HepG2 (cell line): ENCODE measurements around the gene CCM2L. TPM values are rescaled to one million over a fixed set of nuclear protein-coding genes. Genes with fewer than 3 reads are reported as not detected.

Experiments
- GFI1 ChIP-seq: sonication (generic); formaldehyde crosslinking; IDR thresholded peaks from 2 replicates; pipeline ENCODE4 v1.5.0; 2020; ENCODE audit warnings: missing genetic modification reagents, mild to moderate bottlenecking, borderline replicate concordance
- HOXA9 ChIP-seq: sonication (generic); formaldehyde crosslinking; IDR thresholded peaks from 2 replicates; pipeline ENCODE4 v1.8.1; 2022; ENCODE audit warnings: missing genetic modification reagents, mild to moderate bottlenecking, moderate library complexity, borderline replicate concordance
- MIER2 ChIP-seq: IDR thresholded peaks from 2 replicates; pipeline ENCODE4 v1.6.1; 2016; ENCODE audit warnings: missing biosample characterization, missing genetic modification reagents
- SP4 ChIP-seq: sonication (generic); formaldehyde crosslinking; IDR thresholded peaks from 2 replicates; pipeline ENCODE4 v1.8.1; 2023; ENCODE audit warnings: mild to moderate bottlenecking, missing genetic modification reagents
- SPEN ChIP-seq: sonication (generic); formaldehyde crosslinking; IDR thresholded peaks from 2 replicates; pipeline ENCODE4 v1.5.1; 2020; ENCODE audit warnings: low read depth, mild to moderate bottlenecking, missing genetic modification reagents
- ZFY ChIP-seq: sonication (generic); formaldehyde crosslinking; IDR thresholded peaks from 2 replicates; pipeline ENCODE4 v1.4.0; 2020; ENCODE audit warnings: missing genetic modification reagents
- ZNF160 ChIP-seq: sonication (generic); formaldehyde crosslinking; IDR thresholded peaks from 2 replicates; pipeline ENCODE4 v1.8.0; 2022; ENCODE audit warnings: mild to moderate bottlenecking, inconsistent platforms, missing genetic modification reagents
- ZNF180 ChIP-seq: sonication (generic); formaldehyde crosslinking; IDR thresholded peaks from 2 replicates; pipeline ENCODE4 v1.4.0; 2020; ENCODE audit warnings: low read depth, missing genetic modification reagents, borderline replicate concordance
- ZNF282 ChIP-seq: fragments of 450-650 bp; IDR thresholded peaks from 2 replicates; pipeline ENCODE4 v1.6.1; 2018; ENCODE audit not compliant: partially characterized antibody
- ZNF331 ChIP-seq: sonication (generic); formaldehyde crosslinking; IDR thresholded peaks from 2 replicates; pipeline ENCODE4 v1.4.0; 2020; ENCODE audit warnings: missing genetic modification reagents
- ZNF335 ChIP-seq: sonication (generic); formaldehyde crosslinking; IDR thresholded peaks from 2 replicates; pipeline ENCODE4 v1.4.0; 2020; ENCODE audit warnings: missing genetic modification reagents
- ZNF501 ChIP-seq: sonication (generic); formaldehyde crosslinking; IDR thresholded peaks from 2 replicates; pipeline ENCODE4 v1.5.1; 2020; ENCODE audit warnings: mild to moderate bottlenecking, moderate library complexity, missing genetic modification reagents
- ZNF703 ChIP-seq: sonication (generic); formaldehyde crosslinking; IDR thresholded peaks from 2 replicates; pipeline ENCODE4 v1.5.1; 2020; ENCODE audit warnings: missing genetic modification reagents, mild to moderate bottlenecking, moderate library complexity, borderline replicate concordance
- ZNF768 ChIP-seq: sonication (generic); formaldehyde crosslinking; IDR thresholded peaks from 2 replicates; pipeline ENCODE4 v1.4.0; 2020; ENCODE audit warnings: missing genetic modification reagents
- ZNF775 ChIP-seq: sonication (generic); formaldehyde crosslinking; IDR thresholded peaks from 2 replicates; pipeline ENCODE4 v1.4.0; 2020; ENCODE audit warnings: missing genetic modification reagents, mild to moderate bottlenecking, moderate library complexity, borderline replicate concordance
- ZNF841 ChIP-seq: sonication (generic); formaldehyde crosslinking; IDR thresholded peaks from 2 replicates; pipeline ENCODE4 v1.8.1; 2023; ENCODE audit warnings: missing genetic modification reagents, borderline replicate concordance
- ZNF850 ChIP-seq: sonication (generic); formaldehyde crosslinking; conservative IDR thresholded peaks from 2 replicates; pipeline ENCODE4 v1.9.0; 2021; ENCODE audit warnings: mild to moderate bottlenecking, missing genetic modification reagents
- polyA plus RNA-seq, 8 experiments: library from polyadenylated mRNA; depleted of rRNA in 3 of 8; stranded (reverse) in 7 of 8; unstranded in 1 of 8; fragments of >200 nt; fragmentation: Illumina TruSeq in 4 of 8; extraction: Trizol in 4 of 8; gene quantifications; 2 replicates each; pipeline versions ENCODE4 v1.2.1 to v1.2.3, GENCODE V29; 2011 to 2016; ENCODE audit warnings: low read depth in 4 of 8, missing spikeins in 1 of 8, mixed read lengths in 1 of 8; ENCODE audit not compliant: insufficient read depth in 1 of 8
- total RNA-seq, 5 experiments: library from RNA; depleted of rRNA; stranded (reverse); fragments of >200 nt; fragmentation: Illumina TruSeq; extraction: Trizol; gene quantifications; 2 replicates each; pipeline ENCODE4 v1.2.3, GENCODE V29; 2016; ENCODE audit warnings: low read depth in 1 of 5
- TF ChIP-seq, protein P1 (sequence below): sonication (generic); formaldehyde crosslinking; IDR thresholded peaks from 2 replicates; pipeline ENCODE4 v1.4.0; 2020; ENCODE audit warnings: mild to moderate bottlenecking, missing genetic modification reagents, borderline replicate concordance
- TF ChIP-seq, protein P2 (sequence below): sonication (generic); formaldehyde crosslinking; IDR thresholded peaks from 2 replicates; pipeline ENCODE4 v1.8.1; 2022; ENCODE audit warnings: mild to moderate bottlenecking, missing genetic modification reagents
- TF ChIP-seq, protein P3 (sequence below): sonication (generic); formaldehyde crosslinking; IDR thresholded peaks from 2 replicates; pipeline ENCODE4 v1.4.0; 2020; ENCODE audit warnings: mild to moderate bottlenecking, missing genetic modification reagents
- TF ChIP-seq, protein P4 (sequence below): sonication (generic); formaldehyde crosslinking; IDR thresholded peaks from 2 replicates; pipeline ENCODE4 v1.4.0; 2020; ENCODE audit warnings: missing genetic modification reagents

CCM2L gene
- total and polyA plus RNA-seq, 2 of the 13 experiments (the other 11 are each of a cell fraction or from before 2014, with no cell fraction given): 0.15 TPM; not detected in 1

DNA sequence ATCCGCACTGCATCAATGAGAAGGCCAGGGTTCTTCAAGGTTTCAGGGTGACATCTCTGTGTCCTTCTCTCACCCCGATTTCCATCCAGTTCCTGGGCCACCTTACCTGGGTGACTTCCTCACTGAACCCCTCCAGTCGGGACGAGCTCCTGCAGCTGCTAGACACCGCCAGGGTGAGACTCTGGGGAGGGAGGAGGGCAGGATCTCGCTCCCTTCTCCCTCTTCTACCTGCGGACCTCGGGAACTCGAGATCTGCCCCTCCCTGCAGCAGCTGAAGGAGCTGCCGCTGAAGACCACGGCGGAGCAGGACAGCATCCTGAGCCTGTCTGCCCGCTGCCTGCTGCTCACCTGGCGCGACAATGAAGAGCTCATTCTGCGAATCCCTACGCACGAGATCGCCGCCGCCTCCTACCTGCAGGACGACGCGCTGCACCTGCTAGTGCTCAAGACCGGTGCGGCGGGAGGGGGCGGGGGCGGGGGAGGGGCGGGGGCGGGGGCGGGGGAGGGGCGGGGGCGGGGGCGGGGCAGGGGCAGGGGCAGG lies 7.5 kb downstream of the CCM2L start (continued):
- TF ChIP-seq, protein P1, sequence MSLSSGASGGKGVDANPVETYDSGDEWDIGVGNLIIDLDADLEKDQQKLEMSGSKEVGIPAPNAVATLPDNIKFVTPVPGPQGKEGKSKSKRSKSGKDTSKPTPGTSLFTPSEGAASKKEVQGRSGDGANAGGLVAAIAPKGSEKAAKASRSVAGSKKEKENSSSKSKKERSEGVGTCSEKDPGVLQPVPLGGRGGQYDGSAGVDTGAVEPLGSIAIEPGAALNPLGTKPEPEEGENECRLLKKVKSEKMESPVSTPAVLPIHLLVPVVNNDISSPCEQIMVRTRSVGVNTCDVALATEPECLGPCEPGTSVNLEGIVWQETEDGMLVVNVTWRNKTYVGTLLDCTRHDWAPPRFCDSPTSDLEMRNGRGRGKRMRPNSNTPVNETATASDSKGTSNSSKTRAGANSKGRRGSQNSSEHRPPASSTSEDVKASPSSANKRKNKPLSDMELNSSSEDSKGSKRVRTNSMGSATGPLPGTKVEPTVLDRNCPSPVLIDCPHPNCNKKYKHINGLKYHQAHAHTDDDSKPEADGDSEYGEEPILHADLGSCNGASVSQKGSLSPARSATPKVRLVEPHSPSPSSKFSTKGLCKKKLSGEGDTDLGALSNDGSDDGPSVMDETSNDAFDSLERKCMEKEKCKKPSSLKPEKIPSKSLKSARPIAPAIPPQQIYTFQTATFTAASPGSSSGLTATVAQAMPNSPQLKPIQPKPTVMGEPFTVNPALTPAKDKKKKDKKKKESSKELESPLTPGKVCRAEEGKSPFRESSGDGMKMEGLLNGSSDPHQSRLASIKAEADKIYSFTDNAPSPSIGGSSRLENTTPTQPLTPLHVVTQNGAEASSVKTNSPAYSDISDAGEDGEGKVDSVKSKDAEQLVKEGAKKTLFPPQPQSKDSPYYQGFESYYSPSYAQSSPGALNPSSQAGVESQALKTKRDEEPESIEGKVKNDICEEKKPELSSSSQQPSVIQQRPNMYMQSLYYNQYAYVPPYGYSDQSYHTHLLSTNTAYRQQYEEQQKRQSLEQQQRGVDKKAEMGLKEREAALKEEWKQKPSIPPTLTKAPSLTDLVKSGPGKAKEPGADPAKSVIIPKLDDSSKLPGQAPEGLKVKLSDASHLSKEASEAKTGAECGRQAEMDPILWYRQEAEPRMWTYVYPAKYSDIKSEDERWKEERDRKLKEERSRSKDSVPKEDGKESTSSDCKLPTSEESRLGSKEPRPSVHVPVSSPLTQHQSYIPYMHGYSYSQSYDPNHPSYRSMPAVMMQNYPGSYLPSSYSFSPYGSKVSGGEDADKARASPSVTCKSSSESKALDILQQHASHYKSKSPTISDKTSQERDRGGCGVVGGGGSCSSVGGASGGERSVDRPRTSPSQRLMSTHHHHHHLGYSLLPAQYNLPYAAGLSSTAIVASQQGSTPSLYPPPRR (CRISPR knock-in tag): no peak
- TF ChIP-seq, protein P2, sequence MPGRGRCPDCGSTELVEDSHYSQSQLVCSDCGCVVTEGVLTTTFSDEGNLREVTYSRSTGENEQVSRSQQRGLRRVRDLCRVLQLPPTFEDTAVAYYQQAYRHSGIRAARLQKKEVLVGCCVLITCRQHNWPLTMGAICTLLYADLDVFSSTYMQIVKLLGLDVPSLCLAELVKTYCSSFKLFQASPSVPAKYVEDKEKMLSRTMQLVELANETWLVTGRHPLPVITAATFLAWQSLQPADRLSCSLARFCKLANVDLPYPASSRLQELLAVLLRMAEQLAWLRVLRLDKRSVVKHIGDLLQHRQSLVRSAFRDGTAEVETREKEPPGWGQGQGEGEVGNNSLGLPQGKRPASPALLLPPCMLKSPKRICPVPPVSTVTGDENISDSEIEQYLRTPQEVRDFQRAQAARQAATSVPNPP (CRISPR knock-in tag): no peak
- TF ChIP-seq ZNF841 (CRISPR knock-in tag) (no peak), ZNF703 (CRISPR knock-in tag) (no peak), SPEN (CRISPR knock-in tag) (peak; percentile 41; the same call in 1 of the 2 replicates), ZFY (CRISPR knock-in tag) (no peak), ZNF331 (CRISPR knock-in tag) (no peak; the same call in 1 of the 2 replicates), ZNF501 (CRISPR knock-in tag) (no peak), SP4 (CRISPR knock-in tag) (no peak; the same call in 1 of the 2 replicates), HOXA9 (CRISPR knock-in tag) (no peak), GFI1 (no peak), ZNF180 (CRISPR knock-in tag) (no peak), ZNF850 (no peak), ZNF160 (no peak), ZNF335 (no peak), ZNF775 (CRISPR knock-in tag) (no peak), MIER2 (CRISPR knock-in tag) (0 out of 2 replicates have a peak, but pooled peaks have one; percentile 19), ZNF282 (no peak), ZNF768 (CRISPR knock-in tag) (peak; percentile 57; the same call in 1 of the 2 replicates)
- TF ChIP-seq, protein P3, sequence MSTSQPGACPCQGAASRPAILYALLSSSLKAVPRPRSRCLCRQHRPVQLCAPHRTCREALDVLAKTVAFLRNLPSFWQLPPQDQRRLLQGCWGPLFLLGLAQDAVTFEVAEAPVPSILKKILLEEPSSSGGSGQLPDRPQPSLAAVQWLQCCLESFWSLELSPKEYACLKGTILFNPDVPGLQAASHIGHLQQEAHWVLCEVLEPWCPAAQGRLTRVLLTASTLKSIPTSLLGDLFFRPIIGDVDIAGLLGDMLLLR (CRISPR knock-in tag): 0 out of 2 replicates have a peak, but pooled peaks have one; percentile 62
- TF ChIP-seq, protein P4, sequence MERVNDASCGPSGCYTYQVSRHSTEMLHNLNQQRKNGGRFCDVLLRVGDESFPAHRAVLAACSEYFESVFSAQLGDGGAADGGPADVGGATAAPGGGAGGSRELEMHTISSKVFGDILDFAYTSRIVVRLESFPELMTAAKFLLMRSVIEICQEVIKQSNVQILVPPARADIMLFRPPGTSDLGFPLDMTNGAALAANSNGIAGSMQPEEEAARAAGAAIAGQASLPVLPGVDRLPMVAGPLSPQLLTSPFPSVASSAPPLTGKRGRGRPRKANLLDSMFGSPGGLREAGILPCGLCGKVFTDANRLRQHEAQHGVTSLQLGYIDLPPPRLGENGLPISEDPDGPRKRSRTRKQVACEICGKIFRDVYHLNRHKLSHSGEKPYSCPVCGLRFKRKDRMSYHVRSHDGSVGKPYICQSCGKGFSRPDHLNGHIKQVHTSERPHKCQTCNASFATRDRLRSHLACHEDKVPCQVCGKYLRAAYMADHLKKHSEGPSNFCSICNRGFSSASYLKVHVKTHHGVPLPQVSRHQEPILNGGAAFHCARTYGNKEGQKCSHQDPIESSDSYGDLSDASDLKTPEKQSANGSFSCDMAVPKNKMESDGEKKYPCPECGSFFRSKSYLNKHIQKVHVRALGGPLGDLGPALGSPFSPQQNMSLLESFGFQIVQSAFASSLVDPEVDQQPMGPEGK: peak; percentile 47; the same call in 1 of the 2 replicates
